ENCODE data around the gene FHL2.

DNA sequence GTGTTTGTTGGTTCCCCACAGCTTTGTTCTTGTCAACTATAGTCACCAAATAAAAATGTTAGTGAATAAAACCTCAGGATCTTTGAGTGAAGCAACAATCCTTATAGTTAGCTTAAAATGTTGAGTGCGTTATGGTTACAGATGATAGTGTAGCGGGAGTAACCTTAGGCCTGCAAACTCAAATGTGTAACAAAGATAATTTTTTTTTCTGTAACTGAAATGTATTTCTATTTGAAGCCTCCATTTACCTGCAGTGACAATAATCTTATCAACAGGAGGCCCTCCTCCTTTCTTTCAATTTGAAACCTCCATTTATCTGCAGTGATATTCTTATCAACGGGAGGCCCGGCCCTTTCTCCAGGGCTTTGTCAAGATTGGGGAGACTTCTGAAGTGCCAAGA lies 64.6 kb downstream of the FHL2 start:
- TF ChIP-seq POLR2AphosphoS5 (IDR thresholded peaks at IDR 0.05; ENCODE audit: borderline replicate concordance, low read depth, low read length) = no peak
- TF ChIP-seq EZH2 (IDR thresholded peaks at IDR 0.05) = no peak
- TF ChIP-seq FOXP2 (optimal IDR thresholded peaks at IDR 0.05; ENCODE audit: control extremely low read depth, extremely low read length, insufficient read depth) = no peak
